Right lobe of liver (tissue), 4 donors: ENCODE measurements around the gene POM121.

Experiments
- CTCF ChIP-seq, 4 donors: fragments of 200-600 bp in 3 of 4; fragments of 450-650 bp in 1 of 4; IDR thresholded peaks; one replicate each; pipeline versions ENCODE4 v1.5.1 to v1.8.0; 2016 to 2022; ENCODE audit warnings: antibody characterized with exemption in 4 of 4, mild to moderate bottlenecking in 2 of 4
- POLR2A ChIP-seq: fragments of 450-650 bp; IDR thresholded peaks from one replicate; pipeline ENCODE4 v1.6.1; 2017; ENCODE audit warnings: antibody characterized with exemption, mild to moderate bottlenecking
- donor health status: DM: no; HTN: no; CAD: no.
- donor health status: DM: no; HTN: no; CAD: no.
- donor health status: DM: no; HTN: yes; CAD: no.

GRCh38 chr7:72924386-72924732 is 536 bp upstream of the POM121 start:
- no peak for TF ChIP-seq CTCF (IDR thresholded peaks at IDR 0.05)
- no peak for TF ChIP-seq POLR2A
